ENCODE data around the gene GAS5.

GAS5 gene

GRCh38 chr1:173823781-173824314 lies 43.9 kb downstream of the GAS5 start:
- DNase-seq = no peak

- DNase-seq = no peak
Observed at GRCh38 chr1:173821680-173822079, 46.1 kb downstream of the GAS5 start.

DNA sequence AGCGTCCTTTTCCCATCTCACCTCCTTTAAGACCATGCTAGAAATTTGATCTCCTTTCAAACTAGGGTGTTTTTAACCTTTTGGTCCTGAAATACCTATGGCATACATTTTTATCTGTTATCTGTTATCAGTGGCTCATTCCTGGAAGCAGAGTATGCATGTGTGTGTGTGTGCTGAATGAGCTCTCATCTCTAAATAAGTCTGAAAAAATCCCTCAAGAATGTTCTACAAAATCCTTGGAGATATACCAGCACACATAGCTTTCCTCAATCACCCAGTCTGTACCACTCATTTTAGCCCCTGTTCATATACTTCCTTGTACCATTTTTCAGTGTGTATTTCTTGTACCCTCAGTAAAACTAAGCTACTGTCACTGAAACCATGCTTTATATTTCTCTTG lies 49.3 kb downstream of the GAS5 start:
- DNase-seq = no peak
